GM12892 (cell line): ENCODE results near the gene ASIC2.

Experiments used
- DNase-seq: peaks from one replicate; pipeline ENCODE4 v3.0.0; 2011; ENCODE audit not compliant: insufficient read length
- FAIRE-seq: peaks from 2 replicates; lab custom pipeline; 2011; peaks lifted over from hg19 to GRCh38; lab: Jason Lieb, UNC
- POLR2A ChIP-seq: IDR thresholded peaks from 2 replicates; pipeline ENCODE4 v1.6.1; 2011; ENCODE audit warnings: low read depth, low read length, control low read depth
- POLR2AphosphoS5 ChIP-seq: IDR thresholded peaks from 2 replicates; pipeline ENCODE4 v1.6.1; 2011; ENCODE audit warnings: low read depth, low read length, control low read depth
- TAF1 ChIP-seq: IDR thresholded peaks from 2 replicates; pipeline ENCODE4 v1.6.1; 2011; ENCODE audit warnings: low read depth, mild to moderate bottlenecking, control low read depth, low read length, borderline replicate concordance

The ASIC2 gene

DNA sequence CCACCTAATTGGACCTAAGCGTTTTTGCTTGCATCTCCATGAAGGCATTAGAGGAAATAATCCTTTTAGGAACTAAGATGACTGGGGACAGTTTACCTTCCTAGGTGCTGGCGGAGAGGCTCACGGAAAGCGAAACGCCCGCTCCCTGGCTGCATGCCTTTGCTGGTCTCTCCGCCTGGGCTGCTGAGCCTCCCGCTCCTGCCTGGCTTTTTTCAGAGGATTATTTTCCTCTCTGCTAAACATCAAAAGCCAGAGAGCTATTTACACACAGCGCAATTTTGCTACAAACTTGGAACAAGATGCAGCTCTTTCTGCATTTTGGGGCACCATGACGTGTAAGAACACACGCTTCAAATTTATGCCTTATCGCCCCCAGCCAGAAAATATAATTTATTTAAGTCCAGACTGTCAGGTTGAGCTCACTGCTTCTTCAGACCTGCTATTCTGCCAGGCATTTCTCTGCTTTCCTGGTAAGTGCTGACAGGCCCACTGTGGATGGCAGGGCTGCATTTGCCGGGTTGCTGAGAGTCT lies 177.0 kb downstream of the ASIC2 start:
- DNase-seq, result no peak
- no peak for FAIRE-seq
- TF ChIP-seq POLR2AphosphoS5 (no peak), POLR2A (no peak), TAF1 (no peak)

DNA sequence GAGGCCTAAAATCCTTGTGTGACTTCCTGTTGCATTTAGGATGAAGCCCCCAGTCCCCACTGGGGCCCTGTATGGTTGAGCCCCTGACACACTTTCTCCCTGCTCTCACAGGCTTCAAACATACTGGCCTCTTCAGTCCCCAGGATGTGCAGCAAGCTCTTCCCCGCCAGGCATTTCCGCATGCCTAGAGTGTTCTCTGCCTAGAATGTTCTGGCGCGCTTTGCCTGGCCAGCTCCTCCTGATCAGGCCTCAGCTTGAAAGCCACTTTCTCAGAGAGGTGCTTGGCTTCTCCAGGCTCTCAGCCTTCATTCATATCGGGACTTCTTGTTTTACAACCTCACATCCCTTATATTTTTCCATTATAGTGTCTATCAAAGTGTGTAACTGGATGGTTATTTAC lies 177.7 kb downstream of the ASIC2 start:
- FAIRE-seq, result no peak
- DNase-seq, result no peak
- TF ChIP-seq TAF1 (no peak), POLR2AphosphoS5 (no peak), POLR2A (no peak)

DNA sequence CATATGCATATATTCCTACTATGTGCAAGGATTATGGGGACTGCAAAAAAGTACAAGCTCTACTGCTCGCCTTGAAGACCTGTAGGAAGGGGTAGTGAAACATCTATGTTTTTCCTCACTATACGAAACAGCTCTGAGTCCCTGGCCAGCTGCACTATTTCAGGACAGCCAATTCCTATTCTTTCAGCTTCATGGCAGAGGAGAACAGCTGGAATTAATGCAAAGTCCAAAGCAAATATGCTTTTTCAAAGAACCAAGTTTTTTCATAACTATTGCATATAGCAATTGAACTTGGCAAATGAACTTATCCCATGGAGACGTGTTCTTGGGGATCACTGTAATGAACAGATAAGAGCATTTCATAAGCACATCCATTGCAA lies 179.1 kb downstream of the ASIC2 start:
- TF ChIP-seq POLR2A, result no peak
- DNase-seq (no peak), FAIRE-seq (no peak)

DNA sequence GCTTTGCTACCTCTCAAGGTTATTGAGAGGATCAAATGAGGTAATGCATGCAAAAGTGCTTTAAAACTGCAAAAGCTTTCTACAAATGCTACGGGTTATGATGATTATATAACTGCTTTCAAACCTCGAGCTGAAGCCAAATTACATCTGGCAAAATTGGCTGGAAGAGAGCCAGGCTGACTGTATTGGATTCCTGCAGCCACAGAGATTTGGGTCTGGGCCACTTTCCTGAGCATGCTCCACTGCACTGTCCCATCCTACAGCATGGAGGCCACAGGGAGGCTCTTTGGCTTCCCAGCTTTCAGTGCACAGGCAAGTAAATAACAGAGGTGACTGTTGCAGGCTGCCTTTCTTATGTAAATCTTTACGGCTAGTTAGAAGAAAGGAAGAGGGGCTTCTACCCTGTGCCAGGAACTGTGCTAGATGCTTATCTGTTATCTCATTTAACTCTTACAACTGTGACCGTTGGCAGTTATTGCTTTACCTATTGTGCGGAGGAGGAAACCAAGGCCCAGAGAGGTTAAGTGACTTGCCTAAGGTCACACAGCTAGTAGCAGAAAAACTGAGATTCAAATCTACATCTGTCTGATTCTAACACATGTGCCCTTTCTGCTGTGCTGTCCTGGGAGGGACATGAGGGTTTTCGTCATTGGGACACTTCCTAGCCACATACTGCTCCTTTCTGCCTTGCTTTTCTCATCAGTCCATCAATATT lies 179.7 kb downstream of the ASIC2 start:
- FAIRE-seq (no peak), DNase-seq (no peak)
- TF ChIP-seq POLR2A (no peak), POLR2AphosphoS5 (no peak), TAF1 (no peak)

DNA sequence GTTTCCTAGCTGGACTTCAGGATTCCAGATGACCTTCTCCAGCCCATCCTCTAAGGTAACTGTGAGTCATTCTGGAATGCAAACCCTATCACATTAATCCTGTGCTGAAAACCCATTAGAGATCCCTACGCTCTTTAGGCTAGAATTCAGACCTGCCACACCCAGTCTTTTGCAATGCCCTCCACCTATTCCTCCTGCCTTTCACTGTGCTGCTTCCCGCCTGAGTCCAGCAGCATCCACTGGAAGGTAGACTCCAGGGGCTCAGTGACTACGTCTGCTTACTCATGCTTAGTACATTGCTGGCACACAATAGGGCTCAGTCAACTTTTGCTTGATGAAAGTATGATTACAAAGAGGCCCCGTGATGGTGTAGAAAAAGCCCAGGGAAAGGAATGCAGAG lies 180.3 kb downstream of the ASIC2 start:
- TF ChIP-seq POLR2A (no peak), TAF1 (no peak), POLR2AphosphoS5 (no peak)
- FAIRE-seq (no peak), DNase-seq (no peak)

DNA sequence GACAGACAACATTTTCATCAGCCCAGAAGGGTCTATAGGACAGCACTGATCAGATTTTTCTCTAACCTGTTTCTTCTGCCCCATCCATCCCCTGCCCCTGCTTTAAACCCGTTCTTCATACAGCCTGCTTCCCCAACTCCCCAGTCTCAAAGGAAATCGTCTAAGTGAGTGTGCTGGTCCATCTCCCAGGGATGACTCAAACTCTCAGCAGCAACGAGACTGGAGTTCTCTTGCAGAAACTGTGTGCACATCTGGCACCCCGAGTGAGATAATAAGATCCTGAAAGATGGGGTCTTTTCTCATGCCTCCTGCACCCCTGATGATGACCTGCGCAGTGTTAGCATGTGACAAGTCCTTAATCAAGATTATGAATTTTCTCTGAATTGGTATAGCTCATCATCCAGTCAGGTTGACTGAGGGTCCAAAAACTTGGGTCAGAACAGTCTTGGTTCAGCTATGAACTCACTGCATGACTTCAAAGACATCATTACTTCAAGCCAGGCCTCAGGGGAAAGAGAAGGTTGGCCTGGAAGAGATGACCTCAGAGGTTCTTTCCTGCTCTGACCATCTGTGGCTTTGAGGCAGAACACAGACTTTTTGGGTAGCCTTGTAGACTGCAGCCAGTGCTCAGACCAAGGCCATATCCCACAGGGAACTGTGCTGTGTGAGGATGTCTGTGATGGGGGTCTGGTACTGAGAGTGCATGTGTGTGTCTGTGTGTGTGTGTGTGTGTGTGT lies 183.6 kb downstream of the ASIC2 start:
- FAIRE-seq (no peak), DNase-seq (no peak)
- TF ChIP-seq TAF1 (no peak), POLR2AphosphoS5 (no peak), POLR2A (no peak)

DNA sequence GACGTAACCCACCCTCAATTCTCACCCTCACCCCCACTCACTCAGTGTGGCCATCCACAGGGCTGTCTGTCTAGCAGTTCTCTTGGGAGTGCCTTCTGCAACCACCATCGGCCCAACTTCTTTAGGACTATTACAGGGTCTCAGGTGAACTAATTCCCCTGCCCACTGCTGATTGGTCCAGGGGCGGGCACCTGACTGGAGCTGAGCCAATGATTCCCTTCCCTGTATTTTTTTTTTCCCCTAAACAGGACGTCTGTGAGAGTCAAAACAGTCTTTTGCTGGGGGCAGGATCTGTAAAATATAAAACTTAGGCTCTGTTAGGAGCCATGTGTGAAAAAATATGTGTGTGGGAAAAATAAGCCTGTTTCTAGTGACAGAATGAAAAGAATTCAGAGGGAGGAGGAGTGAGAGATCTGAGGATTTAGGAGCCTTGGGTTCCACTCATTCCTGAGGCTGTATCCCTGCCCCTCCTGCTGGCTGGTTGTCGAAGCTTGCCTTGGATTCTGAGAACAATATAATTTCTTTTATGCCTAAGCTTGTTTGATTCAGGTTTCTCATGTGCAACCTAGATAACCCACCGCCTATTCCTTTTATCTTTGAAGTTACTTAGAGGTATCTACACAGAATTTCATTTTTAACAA lies 186.4 kb downstream of the ASIC2 start:
- DNase-seq (no peak), FAIRE-seq (no peak)
- TF ChIP-seq POLR2A (no peak), TAF1 (no peak), POLR2AphosphoS5 (no peak)

DNA sequence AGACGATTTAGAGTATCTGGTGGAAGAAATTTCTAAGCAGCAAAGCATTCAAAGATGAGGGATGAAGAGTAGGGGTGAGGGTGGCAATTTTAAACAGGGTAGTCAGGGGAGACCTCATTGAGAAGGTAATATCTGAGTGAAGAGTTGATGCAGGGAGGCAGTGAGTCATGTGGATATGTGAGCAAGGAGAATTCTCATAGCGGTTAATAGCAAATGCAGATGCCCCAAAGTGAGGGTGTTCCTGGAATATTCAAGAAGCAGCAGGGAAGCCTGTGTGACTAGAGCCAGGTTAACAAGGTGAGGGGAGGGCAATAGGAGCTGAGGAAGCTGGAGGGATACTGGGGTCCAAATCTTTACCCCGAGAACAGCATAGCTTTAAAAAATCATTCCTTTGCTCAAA lies 187.2 kb downstream of the ASIC2 start:
- TF ChIP-seq TAF1 (no peak), POLR2AphosphoS5 (no peak), POLR2A (no peak)
- DNase-seq, result no peak
- FAIRE-seq, result no peak

DNA sequence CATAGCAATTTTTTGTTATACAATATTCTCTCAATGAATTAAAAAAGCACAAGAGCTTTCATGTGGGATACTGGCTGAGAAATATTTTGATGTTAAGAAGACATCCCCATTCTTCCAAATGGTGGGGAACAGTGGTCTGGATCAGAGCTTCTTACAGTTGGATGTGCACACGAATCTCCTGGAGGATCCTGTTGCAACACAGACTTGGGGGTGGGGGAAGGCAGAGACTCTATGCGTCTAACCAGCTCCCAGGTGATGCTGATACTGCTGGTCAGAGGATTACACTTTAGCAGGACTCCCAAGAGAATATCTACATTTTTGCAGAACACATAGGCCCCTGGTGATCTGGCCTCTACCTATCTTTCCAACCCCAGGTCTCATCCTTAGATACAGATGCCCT lies 193.2 kb downstream of the ASIC2 start:
- TF ChIP-seq POLR2A, result no peak
- TF ChIP-seq TAF1, result no peak
- no peak for TF ChIP-seq POLR2AphosphoS5
- DNase-seq (no peak), FAIRE-seq (no peak)

DNA sequence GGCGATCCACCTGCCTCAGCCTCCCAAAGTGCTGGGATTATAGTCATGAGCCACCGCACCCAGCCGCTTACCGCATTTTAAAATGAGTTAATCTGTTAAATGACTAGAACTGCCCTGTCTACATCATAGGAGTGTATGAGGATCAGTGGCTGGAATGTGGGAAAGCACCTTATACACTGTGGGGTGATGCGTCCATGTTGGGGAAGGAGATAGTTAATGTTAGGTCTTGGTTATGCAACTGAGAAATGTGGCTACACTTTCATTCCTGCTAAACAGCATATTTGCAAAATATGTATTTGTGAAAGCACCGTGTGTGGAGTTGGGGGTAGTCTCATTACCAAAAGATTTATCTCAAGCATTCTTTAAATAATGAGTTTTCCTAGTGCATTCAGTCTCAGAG lies 193.8 kb downstream of the ASIC2 start:
- DNase-seq, result no peak
- FAIRE-seq, result no peak
- TF ChIP-seq POLR2AphosphoS5, result no peak
- TF ChIP-seq POLR2A, result no peak
- no peak for TF ChIP-seq TAF1

DNA sequence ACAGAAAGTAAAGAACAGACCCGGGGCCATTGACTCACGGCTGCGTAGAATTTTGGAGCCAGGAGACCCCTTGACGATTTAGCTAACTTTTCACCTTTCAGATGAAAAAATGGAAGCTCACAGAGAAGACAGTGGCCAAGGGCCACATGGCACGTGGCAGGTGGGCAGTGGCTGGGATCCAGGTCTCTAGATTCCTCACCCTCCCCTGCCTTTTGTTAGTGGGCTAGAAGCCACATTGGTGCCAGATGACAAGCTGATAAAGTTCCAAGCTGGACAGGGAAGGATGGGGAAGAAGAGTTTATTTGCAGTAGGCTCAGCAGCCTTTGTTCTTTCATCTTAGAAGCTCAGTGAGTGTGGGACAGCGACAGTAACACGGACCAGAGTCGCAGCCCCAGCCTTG lies 195.7 kb downstream of the ASIC2 start:
- FAIRE-seq (no peak), DNase-seq (no peak)
- TF ChIP-seq POLR2AphosphoS5 (no peak), POLR2A (no peak), TAF1 (no peak)

DNA sequence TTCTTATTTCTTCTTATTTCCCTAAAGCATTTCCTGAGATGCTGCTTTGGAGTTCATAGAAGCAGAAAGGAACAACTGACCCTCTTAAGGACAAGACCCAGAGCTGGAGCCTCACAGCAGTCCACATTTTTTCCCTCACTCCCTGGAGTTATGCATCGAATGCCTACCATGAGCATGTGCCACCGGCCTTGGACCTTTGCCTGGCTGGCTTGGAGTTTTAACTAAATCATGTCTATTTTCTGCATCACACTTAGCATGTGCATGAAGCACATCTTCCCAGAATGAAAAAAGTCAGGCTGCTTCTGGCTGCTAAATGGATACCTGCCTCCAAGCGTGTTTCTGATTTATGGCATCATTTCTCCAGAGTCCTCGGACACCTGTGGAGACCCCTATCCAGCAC lies 196.9 kb downstream of the ASIC2 start:
- DNase-seq (no peak), FAIRE-seq (no peak)
- TF ChIP-seq TAF1, result no peak
- no peak for TF ChIP-seq POLR2A
- TF ChIP-seq POLR2AphosphoS5, result no peak
